ENCODE data around the gene UNC5C.

GRCh38 chr4:95516528-95517017 is 32.2 kb downstream of the UNC5C start:
- TF ChIP-seq EZH2 (IDR thresholded peaks at IDR 0.05; ENCODE audit: low read length) (no peak), CTCF (optimal IDR thresholded peaks at IDR 0.05 in 1 of 3, IDR thresholded peaks at IDR 0.05 in 1 of 3, conservative IDR thresholded peaks at IDR 0.05 in 1 of 3; ENCODE audit: extremely low read depth in 1 of 3, insufficient read depth in 2 of 3, low read length in 3 of 3) (no peak)

Measured in keratinocyte (primary cell).